Ramos (cell line): ENCODE results near the gene CARNS1.

ENCODE experiments used
- in situ Hi-C: fragments of 300-500 bp; cut with MboI; formaldehyde crosslinking; loops from one replicate; pipeline ENCODE4 v1.14.3; 2022; ENCODE audit warnings: low sequenced_read_pairs; ENCODE audit not compliant: unreplicated experiment

The CARNS1 gene

GRCh38 chr11:67396259-67396581 lies 19.3 kb upstream of the CARNS1 start:
- in situ Hi-C loops: no loop called here

- in situ Hi-C loops: no loop called here
Measured at GRCh38 chr11:67396587-67397389, 18.7 kb upstream of the CARNS1 start.

- in situ Hi-C loops: no loop called here
Measured at GRCh38 chr11:67397536-67397935, 17.9 kb upstream of the CARNS1 start.

- in situ Hi-C loops: no loop called here
Measured at GRCh38 chr11:67397986-67398660, 17.4 kb upstream of the CARNS1 start.

- in situ Hi-C loops: no loop called here
Measured at GRCh38 chr11:67398661-67399563, 16.6 kb upstream of the CARNS1 start.

GRCh38 chr11:67400251-67400941 lies 15.1 kb upstream of the CARNS1 start:
- in situ Hi-C loops: loop anchor here (10.0 kb wide), 1 partner anchor 64 kb away; the partner anchor contains the start of gene TMEM134

- in situ Hi-C loops: loop anchor here (10.0 kb wide), 1 partner anchor 64 kb away; the partner anchor contains the start of gene TMEM134
Measured at GRCh38 chr11:67400942-67401494, 14.5 kb upstream of the CARNS1 start.

- in situ Hi-C loops: loop anchor here (10.0 kb wide), 1 partner anchor 63 kb away; the partner anchor contains the start of gene TMEM134
Measured at GRCh38 chr11:67401495-67402191, 13.8 kb upstream of the CARNS1 start, which contains the start of gene PPP1CA. Gene PPP1CA (minus strand): TSS chr11:67401858. CDS start chr11:67401782, 76 bp downstream.

GRCh38 chr11:67402192-67402839 lies 13.2 kb upstream of the CARNS1 start:
- in situ Hi-C loops: loop anchor here (10.0 kb wide), 1 partner anchor 62 kb away; the partner anchor contains the start of gene TMEM134

GRCh38 chr11:67403085-67403484 lies 12.4 kb upstream of the CARNS1 start:
- in situ Hi-C loops: loop anchor here (10.0 kb wide), 1 partner anchor 62 kb away; the partner anchor contains the start of gene TMEM134

GRCh38 chr11:67404515-67405195 lies 10.8 kb upstream of the CARNS1 start:
- in situ Hi-C loops: loop anchor here (10.0 kb wide), 1 partner anchor 60 kb away; the partner anchor contains the start of gene TMEM134

- in situ Hi-C loops: loop anchor here (10.0 kb wide), 1 partner anchor 60 kb away; the partner anchor contains the start of gene TMEM134
Measured at GRCh38 chr11:67405196-67405567, 10.3 kb upstream of the CARNS1 start.

GRCh38 chr11:67405688-67406339 lies 9.7 kb upstream of the CARNS1 start:
- in situ Hi-C loops: loop anchor here (10.0 kb wide), 1 partner anchor 59 kb away; the partner anchor contains the start of gene TMEM134

- in situ Hi-C loops: loop anchor here (10.0 kb wide), 1 partner anchor 58 kb away; the partner anchor contains the start of gene TMEM134
Measured at GRCh38 chr11:67406420-67406968, 9.0 kb upstream of the CARNS1 start.

GRCh38 chr11:67406969-67407687 lies 8.3 kb upstream of the CARNS1 start:
- in situ Hi-C loops: loop anchor here (10.0 kb wide), 1 partner anchor 58 kb away; the partner anchor contains the start of gene TMEM134

GRCh38 chr11:67407688-67408163 lies 7.8 kb upstream of the CARNS1 start:
- in situ Hi-C loops: loop anchor here (10.0 kb wide), 1 partner anchor 57 kb away; the partner anchor contains the start of gene TMEM134
